GM12878 (cell line): ENCODE results near the gene ETV2. TPM values are rescaled to one million over a fixed set of nuclear protein-coding genes. Genes with fewer than 3 reads are reported as not detected.

Source experiments
- BACH1 ChIP-seq: fragments of 450-650 bp; IDR thresholded peaks from 2 replicates; pipeline ENCODE4 v1.6.1; 2017; ENCODE audit warnings: mild to moderate bottlenecking, borderline replicate concordance
- BRCA1 ChIP-seq: IDR thresholded peaks from 2 replicates; pipeline ENCODE4 v1.6.1; 2011; ENCODE audit warnings: low read depth, low read length, improper control_type of control experiment
- CREB1 ChIP-seq: IDR thresholded peaks from 2 replicates; pipeline ENCODE4 v1.6.1; 2012; ENCODE audit warnings: low read depth, mild to moderate bottlenecking, inconsistent platforms
- EP300 ChIP-seq, 2 experiments: fragments of 150-350 bp in 1 of 2; IDR thresholded peaks; 2 replicates each; pipeline ENCODE4 v1.6.1; 2011 to 2012; ENCODE audit warnings: low read depth in 2 of 2, low read length in 2 of 2, borderline replicate concordance in 1 of 2, improper control_type of control experiment in 1 of 2, inconsistent platforms in 1 of 2; ENCODE audit not compliant: control insufficient read depth in 1 of 2
- EZH2 ChIP-seq: IDR thresholded peaks from 2 replicates; pipeline ENCODE4 v1.6.1; 2012; ENCODE audit warnings: low read depth, mild to moderate bottlenecking, control low read depth, inconsistent platforms, low read length, borderline replicate concordance; ENCODE audit not compliant: control insufficient read depth
- FOXM1 ChIP-seq: IDR thresholded peaks from 2 replicates; pipeline ENCODE4 v1.6.1; 2012; ENCODE audit warnings: low read depth, mild to moderate bottlenecking, inconsistent platforms, low read length, moderate library complexity
- HDGF ChIP-seq: fragments of 450-650 bp; IDR thresholded peaks from 2 replicates; pipeline ENCODE4 v1.6.1; 2016; ENCODE audit warnings: antibody characterized with exemption
- IKZF2 ChIP-seq, 2 experiments: fragments of 450-650 bp; IDR thresholded peaks; 2 replicates each; pipeline ENCODE4 v1.6.1; 2017; ENCODE audit warnings: mild to moderate bottlenecking in 2 of 2, moderate library complexity in 2 of 2
- IRF4 ChIP-seq: IDR thresholded peaks from 2 replicates; pipeline ENCODE4 v1.6.1; 2011; ENCODE audit warnings: low read depth, low read length
- KDM1A ChIP-seq: fragments of 200-600 bp; sonication (generic); IDR thresholded peaks from 2 replicates; pipeline ENCODE4 v1.6.1; 2016; ENCODE audit warnings: borderline replicate concordance
- KLF5 ChIP-seq: fragments of 450-650 bp; IDR thresholded peaks from 2 replicates; pipeline ENCODE4 v1.6.1; 2014; ENCODE audit warnings: mild to moderate bottlenecking; ENCODE audit not compliant: partially characterized antibody
- NR2F1 ChIP-seq: fragments of 450-650 bp; conservative IDR thresholded peaks from 2 replicates; pipeline ENCODE4 v1.6.1; 2017; ENCODE audit warnings: mild to moderate bottlenecking
- RAD21 ChIP-seq: IDR thresholded peaks from 2 replicates; pipeline ENCODE4 v1.6.1; 2011; ENCODE audit warnings: mild to moderate bottlenecking, low read depth, low read length, moderate library complexity; ENCODE audit not compliant: insufficient read depth
- SMAD1 ChIP-seq: fragments of 450-650 bp; IDR thresholded peaks from 2 replicates; pipeline ENCODE4 v1.6.1; 2018; ENCODE audit warnings: mild to moderate bottlenecking, low read depth; ENCODE audit not compliant: partially characterized antibody
- TCF12 ChIP-seq: IDR thresholded peaks from 2 replicates; pipeline ENCODE4 v1.6.1; 2011; ENCODE audit warnings: low read depth, mild to moderate bottlenecking, low read length
- ZNF622 ChIP-seq: fragments of 450-650 bp; IDR thresholded peaks from 2 replicates; pipeline ENCODE4 v1.6.1; 2017; ENCODE audit warnings: mild to moderate bottlenecking, inconsistent platforms
- polyA plus RNA-seq, 11 experiments: library from polyadenylated mRNA; depleted of rRNA in 4 of 11; unstranded in 6 of 11; stranded (reverse) in 5 of 11; fragments of >200 nt; fragmentation: Nextera tagmentation in 4 of 11; fragmentation: Illumina TruSeq in 1 of 11; extraction: Ambion mirVana in 4 of 11; extraction: Trizol in 1 of 11; gene quantifications; 1 replicate in 1 of 11; 2 replicates in 10 of 11; pipeline versions ENCODE4 v1.2.1 to v1.2.3, GENCODE V29; 2011 to 2016; ENCODE audit warnings: inconsistent platforms in 2 of 11, missing spikeins in 2 of 11, low read depth in 1 of 11
- total RNA-seq, 4 experiments: library from RNA; depleted of rRNA in 3 of 4; stranded (reverse); fragments of >200 nt in 3 of 4; fragmentation: Illumina TruSeq in 1 of 4; extraction: Trizol in 1 of 4; gene quantifications; 2 replicates each; pipeline versions ENCODE4 v1.2.1 to v1.2.3, GENCODE V29; 2013 to 2021
- TF ChIP-seq, protein P1 (sequence below): fragments of 450-650 bp; formaldehyde crosslinking; IDR thresholded peaks from 2 replicates; pipeline ENCODE4 v1.4.0; 2022; ENCODE audit warnings: mild to moderate bottlenecking, moderate library complexity
- TF ChIP-seq, protein P2 (sequence below): fragments of 150-350 bp; IDR thresholded peaks from 2 replicates; pipeline ENCODE4 v1.6.1; 2014; ENCODE audit warnings: mild to moderate bottlenecking, low read depth, low read length
- TF ChIP-seq, protein P3 (sequence below): IDR thresholded peaks from 2 replicates; pipeline ENCODE4 v1.6.1; 2012; ENCODE audit warnings: improper control_type of control experiment, low read depth, low read length; ENCODE audit not compliant: insufficient replicate concordance

ETV2 gene
- total and polyA plus RNA-seq, 10 of the 15 experiments (the other 5 are each of a cell fraction or from before 2014, with no cell fraction given): 0.10 to 1.4 (median 0.54) TPM; not detected in 1

DNA sequence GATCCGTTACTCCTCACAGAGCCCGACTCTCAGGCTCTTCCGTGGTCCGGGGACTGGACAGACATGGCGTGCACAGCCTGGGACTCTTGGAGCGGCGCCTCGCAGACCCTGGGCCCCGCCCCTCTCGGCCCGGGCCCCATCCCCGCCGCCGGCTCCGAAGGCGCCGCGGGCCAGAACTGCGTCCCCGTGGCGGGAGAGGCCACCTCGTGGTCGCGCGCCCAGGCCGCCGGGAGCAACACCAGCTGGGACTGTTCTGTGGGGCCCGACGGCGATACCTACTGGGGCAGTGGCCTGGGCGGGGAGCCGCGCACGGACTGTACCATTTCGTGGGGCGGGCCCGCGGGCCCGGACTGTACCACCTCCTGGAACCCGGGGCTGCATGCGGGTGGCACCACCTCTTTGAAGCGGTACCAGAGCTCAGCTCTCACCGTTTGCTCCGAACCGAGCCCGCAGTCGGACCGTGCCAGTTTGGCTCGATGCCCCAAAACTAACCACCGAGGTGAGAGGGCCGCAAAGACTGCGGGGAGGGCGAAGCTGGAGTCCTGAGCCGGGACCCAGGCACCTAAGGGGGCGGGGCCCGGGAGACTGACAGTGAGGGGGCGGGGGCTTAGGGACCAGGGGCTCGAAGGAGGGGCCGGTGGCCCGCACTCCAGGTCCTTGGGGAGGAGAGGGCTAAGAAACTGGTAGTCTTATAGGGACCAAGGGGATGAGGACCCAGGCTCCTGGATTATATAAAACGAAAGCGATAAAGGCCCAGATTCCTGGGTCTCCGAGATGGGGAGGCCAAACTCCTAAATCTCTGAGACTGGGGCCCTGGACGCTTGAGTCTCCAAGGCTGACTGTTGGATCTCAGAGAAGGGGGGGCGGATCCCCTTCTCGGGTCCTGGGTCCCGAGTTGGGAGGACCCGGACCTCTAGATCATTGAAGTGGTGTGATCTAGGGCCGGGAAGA lies 2.0 kb downstream of the ETV2 start (continued):
- TF ChIP-seq, protein P1, sequence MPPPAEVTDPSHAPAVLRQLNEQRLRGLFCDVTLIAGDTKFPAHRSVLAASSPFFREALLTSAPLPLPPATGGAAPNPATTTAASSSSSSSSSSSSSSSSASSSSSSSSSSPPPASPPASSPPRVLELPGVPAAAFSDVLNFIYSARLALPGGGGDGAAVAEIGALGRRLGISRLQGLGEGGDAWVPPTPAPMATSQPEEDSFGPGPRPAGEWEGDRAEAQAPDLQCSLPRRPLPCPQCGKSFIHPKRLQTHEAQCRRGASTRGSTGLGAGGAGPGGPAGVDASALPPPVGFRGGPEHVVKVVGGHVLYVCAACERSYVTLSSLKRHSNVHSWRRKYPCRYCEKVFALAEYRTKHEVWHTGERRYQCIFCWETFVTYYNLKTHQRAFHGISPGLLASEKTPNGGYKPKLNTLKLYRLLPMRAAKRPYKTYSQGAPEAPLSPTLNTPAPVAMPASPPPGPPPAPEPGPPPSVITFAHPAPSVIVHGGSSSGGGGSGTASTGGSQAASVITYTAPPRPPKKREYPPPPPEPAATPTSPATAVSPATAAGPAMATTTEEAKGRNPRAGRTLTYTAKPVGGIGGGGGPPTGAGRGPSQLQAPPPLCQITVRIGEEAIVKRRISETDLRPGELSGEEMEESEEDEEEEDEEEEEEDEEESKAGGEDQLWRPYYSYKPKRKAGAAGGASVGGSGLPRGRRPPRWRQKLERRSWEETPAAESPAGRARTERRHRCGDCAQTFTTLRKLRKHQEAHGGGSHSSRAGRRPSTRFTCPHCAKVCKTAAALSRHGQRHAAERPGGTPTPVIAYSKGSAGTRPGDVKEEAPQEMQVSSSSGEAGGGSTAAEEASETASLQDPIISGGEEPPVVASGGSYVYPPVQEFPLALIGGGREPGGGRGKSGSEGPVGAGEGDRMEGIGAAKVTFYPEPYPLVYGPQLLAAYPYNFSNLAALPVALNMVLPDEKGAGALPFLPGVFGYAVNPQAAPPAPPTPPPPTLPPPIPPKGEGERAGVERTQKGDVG (CRISPR knock-in tag): no peak
- TF ChIP-seq FOXM1 (no peak), RAD21 (no peak), EZH2 (no peak), ZNF622 (no peak), HDGF (no peak), KLF5 (peak; percentile 99), SMAD1 (no peak), BACH1 (peak; percentile 89), KDM1A (no peak), IKZF2 (IDR thresholded peaks at IDR 0.05) (0 out of 4 replicates have a peak, but pooled peaks of 1 of the 2 experiments have one; percentile 10), CREB1 (no peak), NR2F1 (peak; percentile 47), BRCA1 (0 out of 2 replicates have a peak, but pooled peaks have one; percentile 25), IRF4 (no peak), EP300 (IDR thresholded peaks at IDR 0.05; ENCODE audit: borderline replicate concordance in 1 of 2, control insufficient read depth in 1 of 2, low read depth in 2 of 2, low read length in 2 of 2) (0 out of 4 replicates have a peak, but pooled peaks of 1 of the 2 experiments have one; percentile 40), TCF12 (peak; percentile 76; the same call in 1 of the 2 replicates)
- TF ChIP-seq, protein P2, sequence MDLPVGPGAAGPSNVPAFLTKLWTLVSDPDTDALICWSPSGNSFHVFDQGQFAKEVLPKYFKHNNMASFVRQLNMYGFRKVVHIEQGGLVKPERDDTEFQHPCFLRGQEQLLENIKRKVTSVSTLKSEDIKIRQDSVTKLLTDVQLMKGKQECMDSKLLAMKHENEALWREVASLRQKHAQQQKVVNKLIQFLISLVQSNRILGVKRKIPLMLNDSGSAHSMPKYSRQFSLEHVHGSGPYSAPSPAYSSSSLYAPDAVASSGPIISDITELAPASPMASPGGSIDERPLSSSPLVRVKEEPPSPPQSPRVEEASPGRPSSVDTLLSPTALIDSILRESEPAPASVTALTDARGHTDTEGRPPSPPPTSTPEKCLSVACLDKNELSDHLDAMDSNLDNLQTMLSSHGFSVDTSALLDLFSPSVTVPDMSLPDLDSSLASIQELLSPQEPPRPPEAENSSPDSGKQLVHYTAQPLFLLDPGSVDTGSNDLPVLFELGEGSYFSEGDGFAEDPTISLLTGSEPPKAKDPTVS: no peak
- TF ChIP-seq, protein P3, sequence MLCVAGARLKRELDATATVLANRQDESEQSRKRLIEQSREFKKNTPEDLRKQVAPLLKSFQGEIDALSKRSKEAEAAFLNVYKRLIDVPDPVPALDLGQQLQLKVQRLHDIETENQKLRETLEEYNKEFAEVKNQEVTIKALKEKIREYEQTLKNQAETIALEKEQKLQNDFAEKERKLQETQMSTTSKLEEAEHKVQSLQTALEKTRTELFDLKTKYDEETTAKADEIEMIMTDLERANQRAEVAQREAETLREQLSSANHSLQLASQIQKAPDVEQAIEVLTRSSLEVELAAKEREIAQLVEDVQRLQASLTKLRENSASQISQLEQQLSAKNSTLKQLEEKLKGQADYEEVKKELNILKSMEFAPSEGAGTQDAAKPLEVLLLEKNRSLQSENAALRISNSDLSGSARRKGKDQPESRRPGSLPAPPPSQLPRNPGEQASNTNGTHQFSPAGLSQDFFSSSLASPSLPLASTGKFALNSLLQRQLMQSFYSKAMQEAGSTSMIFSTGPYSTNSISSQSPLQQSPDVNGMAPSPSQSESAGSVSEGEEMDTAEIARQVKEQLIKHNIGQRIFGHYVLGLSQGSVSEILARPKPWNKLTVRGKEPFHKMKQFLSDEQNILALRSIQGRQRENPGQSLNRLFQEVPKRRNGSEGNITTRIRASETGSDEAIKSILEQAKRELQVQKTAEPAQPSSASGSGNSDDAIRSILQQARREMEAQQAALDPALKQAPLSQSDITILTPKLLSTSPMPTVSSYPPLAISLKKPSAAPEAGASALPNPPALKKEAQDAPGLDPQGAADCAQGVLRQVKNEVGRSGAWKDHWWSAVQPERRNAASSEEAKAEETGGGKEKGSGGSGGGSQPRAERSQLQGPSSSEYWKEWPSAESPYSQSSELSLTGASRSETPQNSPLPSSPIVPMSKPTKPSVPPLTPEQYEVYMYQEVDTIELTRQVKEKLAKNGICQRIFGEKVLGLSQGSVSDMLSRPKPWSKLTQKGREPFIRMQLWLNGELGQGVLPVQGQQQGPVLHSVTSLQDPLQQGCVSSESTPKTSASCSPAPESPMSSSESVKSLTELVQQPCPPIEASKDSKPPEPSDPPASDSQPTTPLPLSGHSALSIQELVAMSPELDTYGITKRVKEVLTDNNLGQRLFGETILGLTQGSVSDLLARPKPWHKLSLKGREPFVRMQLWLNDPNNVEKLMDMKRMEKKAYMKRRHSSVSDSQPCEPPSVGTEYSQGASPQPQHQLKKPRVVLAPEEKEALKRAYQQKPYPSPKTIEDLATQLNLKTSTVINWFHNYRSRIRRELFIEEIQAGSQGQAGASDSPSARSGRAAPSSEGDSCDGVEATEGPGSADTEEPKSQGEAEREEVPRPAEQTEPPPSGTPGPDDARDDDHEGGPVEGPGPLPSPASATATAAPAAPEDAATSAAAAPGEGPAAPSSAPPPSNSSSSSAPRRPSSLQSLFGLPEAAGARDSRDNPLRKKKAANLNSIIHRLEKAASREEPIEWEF: no peak
